ENCODE results near the gene GLO1.
A peak's percentile ranks its signal among the peaks of the same experiment; 100 is the strongest.

Gene GLO1

GRCh38 chr6:38671885-38672467 lies 31.0 kb downstream of the GLO1 start:
- peak in 1 of 2 donors; percentile 13 for DNase-seq (ENCODE audit: low read depth in 2 of 2)

GRCh38 chr6:38658418-38659167 lies 44.4 kb downstream of the GLO1 start:
- no peak for DNase-seq (ENCODE audit: low read depth in 2 of 2)

GRCh38 chr6:38656896-38657295 lies 46.0 kb downstream of the GLO1 start:
- no peak for DNase-seq (ENCODE audit: low read depth in 2 of 2)

GRCh38 chr6:38654263-38654662 lies 48.7 kb downstream of the GLO1 start:
- no peak for DNase-seq (ENCODE audit: low read depth in 2 of 2)

GRCh38 chr6:38651121-38651784 lies 51.7 kb downstream of the GLO1 start:
- DNase-seq (ENCODE audit: low read depth in 2 of 2): no peak

GRCh38 chr6:38650207-38650752 lies 52.7 kb downstream of the GLO1 start:
- DNase-seq (ENCODE audit: low read depth in 2 of 2): no peak

- DNase-seq (ENCODE audit: low read depth in 2 of 2): no peak
These were observed 53.2 kb downstream of the GLO1 start for GRCh38 chr6:38649744-38650143.

- no peak for DNase-seq (ENCODE audit: low read depth in 2 of 2)
These were observed 54.3 kb downstream of the GLO1 start for GRCh38 chr6:38648629-38649028.

GRCh38 chr6:38646166-38646878 lies 56.6 kb downstream of the GLO1 start:
- DNase-seq (ENCODE audit: low read depth in 2 of 2): no peak

GRCh38 chr6:38644951-38645350 lies 58.0 kb downstream of the GLO1 start:
- DNase-seq (ENCODE audit: low read depth in 2 of 2): no peak

- DNase-seq (ENCODE audit: low read depth in 2 of 2): no peak
These were observed 62.6 kb downstream of the GLO1 start for GRCh38 chr6:38640216-38640909.

GRCh38 chr6:38639498-38640215 lies 63.3 kb downstream of the GLO1 start, which contains the start of gene BTBD9:
BTBD9 (minus strand) TSS chr6:38639929.
- DNase-seq (ENCODE audit: low read depth in 2 of 2): peak; percentile 58 to 73

GRCh38 chr6:38638941-38639497 lies 63.9 kb downstream of the GLO1 start:
- DNase-seq (ENCODE audit: low read depth in 2 of 2): peak; percentile 42 to 46

- no peak for DNase-seq (ENCODE audit: low read depth in 2 of 2)
These were observed 65.2 kb downstream of the GLO1 start for GRCh38 chr6:38637756-38638155.

GRCh38 chr6:38636027-38636426 lies 66.9 kb downstream of the GLO1 start:
- DNase-seq (ENCODE audit: low read depth in 2 of 2): no peak

- no peak for DNase-seq (ENCODE audit: low read depth in 2 of 2)
These were observed 68.4 kb downstream of the GLO1 start for GRCh38 chr6:38634518-38634917.

- no peak for DNase-seq (ENCODE audit: low read depth in 2 of 2)
These were observed 70.5 kb downstream of the GLO1 start for GRCh38 chr6:38632490-38632889.

- no peak for DNase-seq (ENCODE audit: low read depth in 2 of 2)
These were observed 71.7 kb downstream of the GLO1 start for GRCh38 chr6:38631186-38631783.

Data from stimulated activated CD4-positive, alpha-beta T cell treated with anti-CD3 and anti-CD28 coated beads, Interleukin-1b, Interleukin-23, amount 100 ng/mL, for 4 hours (primary cell).